WTC11 (cell line): ENCODE data around the gene CUL9.

Experiments
- ESRRA ChIP-seq: sonication (generic); formaldehyde crosslinking; IDR thresholded peaks from 2 replicates; pipeline ENCODE4 v1.8.1; 2022; ENCODE audit warnings: mild to moderate bottlenecking, missing genetic modification reagents, borderline replicate concordance
- IRF2 ChIP-seq: sonication (generic); formaldehyde crosslinking; IDR thresholded peaks from 2 replicates; pipeline ENCODE4 v1.8.0; 2022; ENCODE audit warnings: low read depth, missing genetic modification reagents, borderline replicate concordance
- JUN ChIP-seq: sonication (generic); formaldehyde crosslinking; IDR thresholded peaks from 2 replicates; pipeline ENCODE4 v1.8.0; 2023; ENCODE audit warnings: mild to moderate bottlenecking, missing genetic modification reagents
- NFYB ChIP-seq: sonication (generic); formaldehyde crosslinking; conservative IDR thresholded peaks from 2 replicates; pipeline ENCODE4 v1.8.0; 2022; ENCODE audit warnings: low read depth, missing genetic modification reagents
- SP1 ChIP-seq: sonication (generic); formaldehyde crosslinking; conservative IDR thresholded peaks from 2 replicates; pipeline ENCODE4 v1.8.1; 2022; ENCODE audit warnings: missing genetic modification reagents
- TF ChIP-seq, protein P1 (sequence below): sonication (generic); formaldehyde crosslinking; IDR thresholded peaks from 2 replicates; pipeline ENCODE4 v1.8.0; 2022; ENCODE audit warnings: mild to moderate bottlenecking, missing genetic modification reagents
- TF ChIP-seq, protein P2 (sequence below): sonication (generic); formaldehyde crosslinking; conservative IDR thresholded peaks from 2 replicates; pipeline ENCODE4 v1.8.1; 2022; ENCODE audit warnings: mild to moderate bottlenecking, missing genetic modification reagents
- TF ChIP-seq, protein P3 (sequence below): fragments of 200-600 bp; IDR thresholded peaks from 2 replicates; pipeline ENCODE4 v1.8.0; 2022; ENCODE audit warnings: antibody characterized with exemption
- TF ChIP-seq, protein P4 (sequence below): sonication (generic); formaldehyde crosslinking; IDR thresholded peaks from 2 replicates; pipeline ENCODE4 v1.8.1; 2022; ENCODE audit warnings: missing genetic modification reagents, borderline replicate concordance
- TF ChIP-seq, protein P5 (sequence below): sonication (generic); formaldehyde crosslinking; IDR thresholded peaks from 2 replicates; pipeline ENCODE4 v1.8.1; 2023; ENCODE audit warnings: mild to moderate bottlenecking, missing genetic modification reagents, moderate library complexity
- TF ChIP-seq, protein P6 (sequence below): sonication (generic); formaldehyde crosslinking; IDR thresholded peaks from 2 replicates; pipeline ENCODE4 v1.8.1; 2022; ENCODE audit warnings: low read depth, mild to moderate bottlenecking, moderate library complexity, missing genetic modification reagents, borderline replicate concordance

DNA sequence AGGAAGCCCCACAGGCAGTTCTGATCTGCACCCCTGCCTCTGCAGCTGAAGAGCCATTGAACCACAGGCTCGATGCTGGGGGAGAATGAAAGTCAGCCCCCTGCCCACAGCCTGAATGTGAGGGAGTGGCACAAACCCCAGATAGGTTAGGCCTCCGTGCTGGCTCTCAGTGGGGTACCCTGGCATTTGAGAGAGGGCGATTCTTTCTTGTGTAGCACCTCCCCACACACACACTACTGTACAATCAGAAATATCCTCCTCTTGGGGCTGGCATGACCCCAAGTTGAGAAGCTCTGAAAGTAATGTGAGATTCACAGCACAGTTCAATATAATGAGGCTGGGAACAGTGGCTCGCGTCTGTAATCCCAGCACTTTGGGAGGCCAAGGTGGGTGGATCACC is 79.2 kb downstream of the CUL9 start:
- no peak for TF ChIP-seq SP1
- TF ChIP-seq, protein P1, sequence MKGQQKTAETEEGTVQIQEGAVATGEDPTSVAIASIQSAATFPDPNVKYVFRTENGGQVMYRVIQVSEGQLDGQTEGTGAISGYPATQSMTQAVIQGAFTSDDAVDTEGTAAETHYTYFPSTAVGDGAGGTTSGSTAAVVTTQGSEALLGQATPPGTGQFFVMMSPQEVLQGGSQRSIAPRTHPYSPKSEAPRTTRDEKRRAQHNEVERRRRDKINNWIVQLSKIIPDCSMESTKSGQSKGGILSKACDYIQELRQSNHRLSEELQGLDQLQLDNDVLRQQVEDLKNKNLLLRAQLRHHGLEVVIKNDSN (CRISPR knock-in tag) = no peak
- TF ChIP-seq, protein P2, sequence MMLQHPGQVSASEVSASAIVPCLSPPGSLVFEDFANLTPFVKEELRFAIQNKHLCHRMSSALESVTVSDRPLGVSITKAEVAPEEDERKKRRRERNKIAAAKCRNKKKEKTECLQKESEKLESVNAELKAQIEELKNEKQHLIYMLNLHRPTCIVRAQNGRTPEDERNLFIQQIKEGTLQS (CRISPR knock-in tag) = no peak
- TF ChIP-seq, protein P3, sequence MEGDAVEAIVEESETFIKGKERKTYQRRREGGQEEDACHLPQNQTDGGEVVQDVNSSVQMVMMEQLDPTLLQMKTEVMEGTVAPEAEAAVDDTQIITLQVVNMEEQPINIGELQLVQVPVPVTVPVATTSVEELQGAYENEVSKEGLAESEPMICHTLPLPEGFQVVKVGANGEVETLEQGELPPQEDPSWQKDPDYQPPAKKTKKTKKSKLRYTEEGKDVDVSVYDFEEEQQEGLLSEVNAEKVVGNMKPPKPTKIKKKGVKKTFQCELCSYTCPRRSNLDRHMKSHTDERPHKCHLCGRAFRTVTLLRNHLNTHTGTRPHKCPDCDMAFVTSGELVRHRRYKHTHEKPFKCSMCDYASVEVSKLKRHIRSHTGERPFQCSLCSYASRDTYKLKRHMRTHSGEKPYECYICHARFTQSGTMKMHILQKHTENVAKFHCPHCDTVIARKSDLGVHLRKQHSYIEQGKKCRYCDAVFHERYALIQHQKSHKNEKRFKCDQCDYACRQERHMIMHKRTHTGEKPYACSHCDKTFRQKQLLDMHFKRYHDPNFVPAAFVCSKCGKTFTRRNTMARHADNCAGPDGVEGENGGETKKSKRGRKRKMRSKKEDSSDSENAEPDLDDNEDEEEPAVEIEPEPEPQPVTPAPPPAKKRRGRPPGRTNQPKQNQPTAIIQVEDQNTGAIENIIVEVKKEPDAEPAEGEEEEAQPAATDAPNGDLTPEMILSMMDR = no peak
- TF ChIP-seq, protein P4, sequence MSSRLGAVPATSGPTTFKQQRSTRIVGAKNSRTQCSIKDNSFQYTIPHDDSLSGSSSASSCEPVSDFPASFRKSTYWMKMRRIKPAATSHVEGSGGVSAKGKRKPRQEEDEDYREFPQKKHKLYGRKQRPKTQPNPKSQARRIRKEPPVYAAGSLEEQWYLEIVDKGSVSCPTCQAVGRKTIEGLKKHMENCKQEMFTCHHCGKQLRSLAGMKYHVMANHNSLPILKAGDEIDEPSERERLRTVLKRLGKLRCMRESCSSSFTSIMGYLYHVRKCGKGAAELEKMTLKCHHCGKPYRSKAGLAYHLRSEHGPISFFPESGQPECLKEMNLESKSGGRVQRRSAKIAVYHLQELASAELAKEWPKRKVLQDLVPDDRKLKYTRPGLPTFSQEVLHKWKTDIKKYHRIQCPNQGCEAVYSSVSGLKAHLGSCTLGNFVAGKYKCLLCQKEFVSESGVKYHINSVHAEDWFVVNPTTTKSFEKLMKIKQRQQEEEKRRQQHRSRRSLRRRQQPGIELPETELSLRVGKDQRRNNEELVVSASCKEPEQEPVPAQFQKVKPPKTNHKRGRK (CRISPR knock-in tag) = no peak
- TF ChIP-seq, protein P5, sequence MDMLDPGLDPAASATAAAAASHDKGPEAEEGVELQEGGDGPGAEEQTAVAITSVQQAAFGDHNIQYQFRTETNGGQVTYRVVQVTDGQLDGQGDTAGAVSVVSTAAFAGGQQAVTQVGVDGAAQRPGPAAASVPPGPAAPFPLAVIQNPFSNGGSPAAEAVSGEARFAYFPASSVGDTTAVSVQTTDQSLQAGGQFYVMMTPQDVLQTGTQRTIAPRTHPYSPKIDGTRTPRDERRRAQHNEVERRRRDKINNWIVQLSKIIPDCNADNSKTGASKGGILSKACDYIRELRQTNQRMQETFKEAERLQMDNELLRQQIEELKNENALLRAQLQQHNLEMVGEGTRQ (CRISPR knock-in tag) = no peak
- TF ChIP-seq IRF2 = no peak
- no peak for TF ChIP-seq NFYB (CRISPR knock-in tag)
- TF ChIP-seq JUN (CRISPR knock-in tag) = no peak
- TF ChIP-seq, protein P6, sequence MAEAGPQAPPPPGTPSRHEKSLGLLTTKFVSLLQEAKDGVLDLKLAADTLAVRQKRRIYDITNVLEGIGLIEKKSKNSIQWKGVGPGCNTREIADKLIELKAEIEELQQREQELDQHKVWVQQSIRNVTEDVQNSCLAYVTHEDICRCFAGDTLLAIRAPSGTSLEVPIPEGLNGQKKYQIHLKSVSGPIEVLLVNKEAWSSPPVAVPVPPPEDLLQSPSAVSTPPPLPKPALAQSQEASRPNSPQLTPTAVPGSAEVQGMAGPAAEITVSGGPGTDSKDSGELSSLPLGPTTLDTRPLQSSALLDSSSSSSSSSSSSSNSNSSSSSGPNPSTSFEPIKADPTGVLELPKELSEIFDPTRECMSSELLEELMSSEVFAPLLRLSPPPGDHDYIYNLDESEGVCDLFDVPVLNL (CRISPR knock-in tag) = no peak
- no peak for TF ChIP-seq ESRRA
